T-helper 17 cell (primary cell): ENCODE measurements around the gene TEX28. TPM values are rescaled to one million over a fixed set of nuclear protein-coding genes. Genes with fewer than 3 reads are reported as not detected.

ENCODE experiments used
- ATAC-seq: fragments of 150-1000 bp; cut with Tn5 transposase; 2 replicates; pipeline ENCODE4 v1.10.0; 2021; ENCODE audit warnings: mild to moderate bottlenecking, moderate library complexity
- DNase-seq, 3 donors: peaks; one replicate each; pipeline versions ENCODE4 v3.0.0 to v3.0.0-alpha.2; 2020 to 2021
- H3K9me3 ChIP-seq: one replicate; pipeline ENCODE4 v1.7.0; 2013; ENCODE audit warnings: low read length, mild to moderate bottlenecking; ENCODE audit not compliant: control insufficient read depth, poor library complexity, severe bottlenecking
- H3K27ac Mint-ChIP-seq: one replicate; pipeline ENCODE4 v1.8.0; 2022; ENCODE audit warnings: mild to moderate bottlenecking, moderate library complexity, mixed read lengths
- H3K27me3 Mint-ChIP-seq: one replicate; pipeline ENCODE4 v1.8.0; 2022; ENCODE audit warnings: mixed read lengths
- H3K36me3 Mint-ChIP-seq: one replicate; pipeline ENCODE4 v1.8.0; 2022; ENCODE audit warnings: low read depth, mixed read lengths
- H3K4me1 Mint-ChIP-seq: one replicate; pipeline ENCODE4 v1.8.0; 2022; ENCODE audit warnings: mild to moderate bottlenecking, mixed read lengths
- H3K4me3 Mint-ChIP-seq: one replicate; pipeline ENCODE4 v1.8.0; 2022; ENCODE audit warnings: mild to moderate bottlenecking, moderate library complexity, mixed read lengths
- total RNA-seq, 4 donors: library from RNA in 2 of 4; stranded (reverse) in 2 of 4; gene quantifications; one replicate each; pipeline ENCODE4 v1.2.3 and lab custom pipeline; 2022 to 2026

Gene TEX28
- total RNA-seq, 2 donors from 2014 or later = not detected

GRCh38 chrX:154323537-154323936 is 28.6 kb upstream of the TEX28 start:
- DNase-seq (no peak), ATAC-seq (no peak)
- Mint-ChIP-seq H3K36me3 (no peaks in the 10 kb centered on the region), H3K27ac (no peak overlapping the region), H3K4me1 (peaks cover 28% of the 10 kb centered on the region), H3K4me3 (no peak overlapping the region), H3K27me3 (no peaks in the 10 kb centered on the region)
- no peaks in the 10 kb centered on the region for H3K9me3 ChIP-seq

GRCh38 chrX:154322890-154323289 is 28.0 kb upstream of the TEX28 start:
- Mint-ChIP-seq H3K27me3 (no peaks in the 10 kb centered on the region), H3K36me3 (no peaks in the 10 kb centered on the region), H3K4me3 (no peak overlapping the region), H3K27ac (no peak overlapping the region), H3K4me1 (peaks cover 26% of the 10 kb centered on the region)
- H3K9me3 ChIP-seq = no peaks in the 10 kb centered on the region
- ATAC-seq (no peak), DNase-seq (no peak)

GRCh38 chrX:154321594-154321993 is 26.7 kb upstream of the TEX28 start:
- H3K4me1 Mint-ChIP-seq = peaks cover 23% of the 10 kb centered on the region
- H3K9me3 ChIP-seq = no peaks in the 10 kb centered on the region
- no peaks in the 10 kb centered on the region for H3K27me3 Mint-ChIP-seq
- H3K4me3 Mint-ChIP-seq = no peak overlapping the region
- H3K36me3 Mint-ChIP-seq = no peaks in the 10 kb centered on the region
- DNase-seq = no peak
- H3K27ac Mint-ChIP-seq = no peak overlapping the region
- peak; percentile 44 for ATAC-seq

GRCh38 chrX:154321152-154321551 is 26.2 kb upstream of the TEX28 start:
- peaks cover 19% of the 10 kb centered on the region for H3K4me1 Mint-ChIP-seq
- DNase-seq (no peak), ATAC-seq (no peak)
- no peaks in the 10 kb centered on the region for H3K36me3 Mint-ChIP-seq
- H3K27me3 Mint-ChIP-seq = no peaks in the 10 kb centered on the region
- no peaks in the 10 kb centered on the region for H3K9me3 ChIP-seq
- H3K4me3 Mint-ChIP-seq = no peak overlapping the region
- H3K27ac Mint-ChIP-seq = no peak overlapping the region

- H3K27ac Mint-ChIP-seq = peak overlapping the region; percentile 83
- no peaks in the 10 kb centered on the region for H3K9me3 ChIP-seq
- no peaks in the 10 kb centered on the region for H3K27me3 Mint-ChIP-seq
- H3K4me1 Mint-ChIP-seq = peaks cover 17% of the 10 kb centered on the region
- no peaks in the 10 kb centered on the region for H3K36me3 Mint-ChIP-seq
- DNase-seq = no peak
- no peak for ATAC-seq
- peak overlapping the region; percentile 9 for H3K4me3 Mint-ChIP-seq
These were observed 25.5 kb upstream of the TEX28 start for GRCh38 chrX:154320406-154320805.

GRCh38 chrX:154317391-154317995 is 22.6 kb upstream of the TEX28 start:
- peak in 1 of 3 donors; percentile 8 for DNase-seq
- H3K4me3 Mint-ChIP-seq = peak overlapping the region; percentile 78

GRCh38 chrX:154315416-154315815 is 20.5 kb upstream of the TEX28 start:
- H3K27me3 Mint-ChIP-seq = no peaks in the 10 kb centered on the region

More at GRCh38 chrX:154317391-154317995, 22.6 kb upstream of the TEX28 start:
- peaks cover 24% of the 10 kb centered on the region for H3K4me1 Mint-ChIP-seq
- no peak overlapping the region for H3K27ac Mint-ChIP-seq
- ATAC-seq = peak; percentile 57
- no peaks in the 10 kb centered on the region for H3K36me3 Mint-ChIP-seq
- H3K9me3 ChIP-seq = no peaks in the 10 kb centered on the region
- no peaks in the 10 kb centered on the region for H3K27me3 Mint-ChIP-seq

GRCh38 chrX:154313147-154313546 is 18.2 kb upstream of the TEX28 start:
- Mint-ChIP-seq H3K4me3 (no peak overlapping the region), H3K36me3 (no peaks in the 10 kb centered on the region), H3K4me1 (peaks cover 23% of the 10 kb centered on the region), H3K27ac (peak overlapping the region; percentile 77), H3K27me3 (no peaks in the 10 kb centered on the region)
- H3K9me3 ChIP-seq = no peaks in the 10 kb centered on the region
- DNase-seq (no peak), ATAC-seq (peak; percentile 45)

More at GRCh38 chrX:154315416-154315815, 20.5 kb upstream of the TEX28 start:
- Mint-ChIP-seq H3K4me1 (peaks cover 23% of the 10 kb centered on the region), H3K27ac (no peak overlapping the region), H3K4me3 (no peak overlapping the region), H3K36me3 (no peaks in the 10 kb centered on the region)
- no peaks in the 10 kb centered on the region for H3K9me3 ChIP-seq
- DNase-seq (no peak), ATAC-seq (no peak)

- Mint-ChIP-seq H3K36me3 (no peaks in the 10 kb centered on the region), H3K27ac (peak overlapping the region; percentile 73), H3K4me3 (no peak overlapping the region), H3K27me3 (no peaks in the 10 kb centered on the region), H3K4me1 (peaks cover 24% of the 10 kb centered on the region)
- H3K9me3 ChIP-seq = no peaks in the 10 kb centered on the region
- DNase-seq (no peak), ATAC-seq (no peak)
These were observed 17.2 kb upstream of the TEX28 start for GRCh38 chrX:154312116-154312515.

GRCh38 chrX:154310616-154311536 is 16.0 kb upstream of the TEX28 start:
- ATAC-seq (no peak), DNase-seq (no peak)
- H3K9me3 ChIP-seq = no peaks in the 10 kb centered on the region
- no peaks in the 10 kb centered on the region for H3K27me3 Mint-ChIP-seq
- H3K36me3 Mint-ChIP-seq = no peaks in the 10 kb centered on the region
- peak overlapping the region; percentile 21 for H3K27ac Mint-ChIP-seq
- H3K4me3 Mint-ChIP-seq = no peak overlapping the region
- peaks cover 24% of the 10 kb centered on the region for H3K4me1 Mint-ChIP-seq

- no peak overlapping the region for H3K27ac Mint-ChIP-seq
- H3K4me3 Mint-ChIP-seq = no peak overlapping the region
- no peak for DNase-seq
These were observed 14.3 kb upstream of the TEX28 start for GRCh38 chrX:154309041-154309775.

GRCh38 chrX:154308108-154308946 is 13.4 kb upstream of the TEX28 start:
- no peaks in the 10 kb centered on the region for H3K36me3 Mint-ChIP-seq
- H3K9me3 ChIP-seq = no peaks in the 10 kb centered on the region
- peak overlapping the region; percentile 65 for H3K27ac Mint-ChIP-seq
- peak; percentile 87 for ATAC-seq
- peaks cover 22% of the 10 kb centered on the region for H3K4me1 Mint-ChIP-seq
- H3K27me3 Mint-ChIP-seq = no peaks in the 10 kb centered on the region
- peak overlapping the region; percentile 52 for H3K4me3 Mint-ChIP-seq
- DNase-seq = peak; percentile 34 to 75 (median 50)

More at GRCh38 chrX:154309041-154309775, 14.3 kb upstream of the TEX28 start:
- H3K9me3 ChIP-seq = no peaks in the 10 kb centered on the region
- ATAC-seq = no peak
- Mint-ChIP-seq H3K36me3 (no peaks in the 10 kb centered on the region), H3K27me3 (no peaks in the 10 kb centered on the region), H3K4me1 (peaks cover 24% of the 10 kb centered on the region)
